SK-N-SH treated with all-trans-retinoic acid at 6 μM for 48 hours (cell line): Measurements from ENCODE around the gene ZNF648.

Source experiments
- ATAC-seq: fragments of 200-7000 bp; cut with Tn5 transposase; 3 replicates; pipeline ENCODE4 v1.9.1; 2020; ENCODE audit warnings: mild to moderate bottlenecking, moderate library complexity
- ARNTL ChIP-seq: fragments of 450-650 bp; formaldehyde crosslinking; IDR thresholded peaks from 2 replicates; pipeline ENCODE4 v1.5.0; 2020; ENCODE audit warnings: low read depth, mild to moderate bottlenecking, moderate library complexity, borderline replicate concordance
- BACH2 ChIP-seq: fragments of 250-450 bp; sonication (Bioruptor Pico); IDR thresholded peaks from 2 replicates; pipeline ENCODE4 v1.9.0; 2021; ENCODE audit warnings: mild to moderate bottlenecking, borderline replicate concordance
- CSDC2 ChIP-seq: fragments of 250-450 bp; sonication (Bioruptor Pico); IDR thresholded peaks from 2 replicates; pipeline ENCODE4 v1.5.0; 2020; ENCODE audit warnings: mild to moderate bottlenecking, moderate library complexity
- ESRRG ChIP-seq: fragments of 250-450 bp; sonication (Bioruptor Pico); IDR thresholded peaks from 2 replicates; pipeline ENCODE4 v1.6.1; 2021; ENCODE audit warnings: mild to moderate bottlenecking
- GLIS3 ChIP-seq: fragments of 250-450 bp; sonication (Bioruptor Pico); IDR thresholded peaks from 2 replicates; pipeline ENCODE4 v1.5.0; 2020; ENCODE audit warnings: mild to moderate bottlenecking, moderate library complexity
- ISL1 ChIP-seq: fragments of 250-450 bp; sonication (Bioruptor Pico); IDR thresholded peaks from 2 replicates; pipeline ENCODE4 v2.1.2; 2022; ENCODE audit warnings: mild to moderate bottlenecking, moderate library complexity
- OSR1 ChIP-seq: fragments of 250-450 bp; sonication (Bioruptor Pico); IDR thresholded peaks from 2 replicates; pipeline ENCODE4 v1.8.0; 2022; ENCODE audit warnings: moderate library complexity, mild to moderate bottlenecking, inconsistent platforms
- PPARA ChIP-seq: fragments of 250-450 bp; sonication (Bioruptor Pico); IDR thresholded peaks from 2 replicates; pipeline ENCODE4 v1.5.0; 2020; ENCODE audit warnings: mild to moderate bottlenecking, borderline replicate concordance
- RARB ChIP-seq: fragments of 250-450 bp; sonication (Bioruptor Pico); IDR thresholded peaks from 2 replicates; pipeline ENCODE4 v1.8.0; 2021; ENCODE audit warnings: mild to moderate bottlenecking, moderate library complexity
- SNAI2 ChIP-seq: fragments of 250-450 bp; sonication (Bioruptor Pico); IDR thresholded peaks from 2 replicates; pipeline ENCODE4 v1.5.0; 2020; ENCODE audit warnings: mild to moderate bottlenecking, moderate library complexity
- TCF4 ChIP-seq: fragments of 250-450 bp; sonication (Bioruptor Pico); IDR thresholded peaks from 2 replicates; pipeline ENCODE4 v1.8.0; 2021; ENCODE audit warnings: mild to moderate bottlenecking, moderate library complexity, borderline replicate concordance
- TOX ChIP-seq: fragments of 250-450 bp; sonication (Bioruptor Pico); IDR thresholded peaks from 2 replicates; pipeline ENCODE4 v1.8.0; 2021; ENCODE audit warnings: mild to moderate bottlenecking, moderate library complexity, borderline replicate concordance
- ZC3H10 ChIP-seq: fragments of 250-450 bp; sonication (Bioruptor Pico); IDR thresholded peaks from 2 replicates; pipeline ENCODE4 v1.5.1; 2021; ENCODE audit warnings: mild to moderate bottlenecking, moderate library complexity
- ZFP3 ChIP-seq: fragments of 250-450 bp; sonication (Bioruptor Pico); IDR thresholded peaks from 2 replicates; pipeline ENCODE4 v1.5.0; 2020; ENCODE audit warnings: mild to moderate bottlenecking, moderate library complexity
- ZFP30 ChIP-seq: fragments of 450-650 bp; formaldehyde crosslinking; IDR thresholded peaks from 2 replicates; pipeline ENCODE4 v1.5.0; 2022; ENCODE audit warnings: mild to moderate bottlenecking, moderate library complexity
- ZNF565 ChIP-seq: fragments of 450-650 bp; formaldehyde crosslinking; conservative IDR thresholded peaks from 2 replicates; pipeline ENCODE4 v1.5.0; 2020; ENCODE audit warnings: low read depth, mild to moderate bottlenecking, moderate library complexity
- ZNF70 ChIP-seq: fragments of 450-650 bp; formaldehyde crosslinking; IDR thresholded peaks from 2 replicates; pipeline ENCODE4 v1.5.0; 2020; ENCODE audit warnings: mild to moderate bottlenecking, moderate library complexity
- ZNF8 ChIP-seq: fragments of 450-650 bp; formaldehyde crosslinking; IDR thresholded peaks from 2 replicates; pipeline ENCODE4 v1.5.0; 2020; ENCODE audit warnings: mild to moderate bottlenecking, moderate library complexity
- TF ChIP-seq, protein P1 (sequence below): fragments of 250-450 bp; sonication (Bioruptor Pico); IDR thresholded peaks from 2 replicates; pipeline ENCODE4 v1.5.0; 2020; ENCODE audit warnings: mild to moderate bottlenecking, moderate library complexity
- TF ChIP-seq, protein P2 (sequence below): fragments of 250-450 bp; sonication (Bioruptor Pico); IDR thresholded peaks from 2 replicates; pipeline ENCODE4 v1.8.0; 2020; ENCODE audit warnings: mild to moderate bottlenecking, moderate library complexity, borderline replicate concordance
- TF ChIP-seq, protein P3 (sequence below): fragments of 250-450 bp; sonication (Bioruptor Pico); IDR thresholded peaks from 2 replicates; pipeline ENCODE4 v1.8.0; 2021; ENCODE audit warnings: low read depth, mild to moderate bottlenecking, moderate library complexity, borderline replicate concordance
- TF ChIP-seq, protein P4 (sequence below): fragments of 250-450 bp; sonication (Bioruptor Pico); IDR thresholded peaks from 2 replicates; pipeline ENCODE4 v1.5.1; 2021; ENCODE audit warnings: mild to moderate bottlenecking, moderate library complexity
- TF ChIP-seq, protein P5 (sequence below): fragments of 250-450 bp; sonication (Bioruptor Pico); IDR thresholded peaks from 2 replicates; pipeline ENCODE4 v1.5.1; 2020; ENCODE audit warnings: low read depth, mild to moderate bottlenecking, moderate library complexity

The ZNF648 gene

DNA sequence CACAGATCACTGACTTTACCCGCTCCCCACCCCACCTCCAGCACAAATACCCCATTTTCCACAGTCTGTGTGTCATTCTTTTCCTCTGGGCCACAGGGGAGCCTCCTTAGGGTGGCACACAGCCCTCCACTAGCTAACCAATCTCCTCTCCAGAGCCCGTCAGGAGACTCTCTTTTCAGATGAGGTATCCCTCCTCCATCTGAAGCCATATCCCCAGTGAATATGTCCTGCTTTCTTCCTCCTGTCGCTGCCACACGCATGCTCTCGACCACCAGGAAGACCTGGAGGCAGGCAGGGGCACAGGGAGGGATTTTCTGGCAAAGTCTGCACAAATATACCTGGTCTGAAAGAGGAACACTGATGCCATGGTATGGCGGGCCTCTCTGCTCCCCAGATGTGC, 635 bp downstream of the ZNF648 start:
- no peak for TF ChIP-seq ARNTL (CRISPR knock-in tag)
- no peak for TF ChIP-seq ZFP30 (CRISPR knock-in tag)
- TF ChIP-seq BACH2 (CRISPR knock-in tag) = no peak
- TF ChIP-seq, protein P1, sequence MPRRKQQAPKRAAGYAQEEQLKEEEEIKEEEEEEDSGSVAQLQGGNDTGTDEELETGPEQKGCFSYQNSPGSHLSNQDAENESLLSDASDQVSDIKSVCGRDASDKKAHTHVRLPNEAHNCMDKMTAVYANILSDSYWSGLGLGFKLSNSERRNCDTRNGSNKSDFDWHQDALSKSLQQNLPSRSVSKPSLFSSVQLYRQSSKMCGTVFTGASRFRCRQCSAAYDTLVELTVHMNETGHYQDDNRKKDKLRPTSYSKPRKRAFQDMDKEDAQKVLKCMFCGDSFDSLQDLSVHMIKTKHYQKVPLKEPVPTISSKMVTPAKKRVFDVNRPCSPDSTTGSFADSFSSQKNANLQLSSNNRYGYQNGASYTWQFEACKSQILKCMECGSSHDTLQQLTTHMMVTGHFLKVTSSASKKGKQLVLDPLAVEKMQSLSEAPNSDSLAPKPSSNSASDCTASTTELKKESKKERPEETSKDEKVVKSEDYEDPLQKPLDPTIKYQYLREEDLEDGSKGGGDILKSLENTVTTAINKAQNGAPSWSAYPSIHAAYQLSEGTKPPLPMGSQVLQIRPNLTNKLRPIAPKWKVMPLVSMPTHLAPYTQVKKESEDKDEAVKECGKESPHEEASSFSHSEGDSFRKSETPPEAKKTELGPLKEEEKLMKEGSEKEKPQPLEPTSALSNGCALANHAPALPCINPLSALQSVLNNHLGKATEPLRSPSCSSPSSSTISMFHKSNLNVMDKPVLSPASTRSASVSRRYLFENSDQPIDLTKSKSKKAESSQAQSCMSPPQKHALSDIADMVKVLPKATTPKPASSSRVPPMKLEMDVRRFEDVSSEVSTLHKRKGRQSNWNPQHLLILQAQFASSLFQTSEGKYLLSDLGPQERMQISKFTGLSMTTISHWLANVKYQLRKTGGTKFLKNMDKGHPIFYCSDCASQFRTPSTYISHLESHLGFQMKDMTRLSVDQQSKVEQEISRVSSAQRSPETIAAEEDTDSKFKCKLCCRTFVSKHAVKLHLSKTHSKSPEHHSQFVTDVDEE (CRISPR knock-in tag) = no peak
- no peak for TF ChIP-seq ZNF565
- no peak for TF ChIP-seq ZFP3 (CRISPR knock-in tag)
- TF ChIP-seq, protein P2, sequence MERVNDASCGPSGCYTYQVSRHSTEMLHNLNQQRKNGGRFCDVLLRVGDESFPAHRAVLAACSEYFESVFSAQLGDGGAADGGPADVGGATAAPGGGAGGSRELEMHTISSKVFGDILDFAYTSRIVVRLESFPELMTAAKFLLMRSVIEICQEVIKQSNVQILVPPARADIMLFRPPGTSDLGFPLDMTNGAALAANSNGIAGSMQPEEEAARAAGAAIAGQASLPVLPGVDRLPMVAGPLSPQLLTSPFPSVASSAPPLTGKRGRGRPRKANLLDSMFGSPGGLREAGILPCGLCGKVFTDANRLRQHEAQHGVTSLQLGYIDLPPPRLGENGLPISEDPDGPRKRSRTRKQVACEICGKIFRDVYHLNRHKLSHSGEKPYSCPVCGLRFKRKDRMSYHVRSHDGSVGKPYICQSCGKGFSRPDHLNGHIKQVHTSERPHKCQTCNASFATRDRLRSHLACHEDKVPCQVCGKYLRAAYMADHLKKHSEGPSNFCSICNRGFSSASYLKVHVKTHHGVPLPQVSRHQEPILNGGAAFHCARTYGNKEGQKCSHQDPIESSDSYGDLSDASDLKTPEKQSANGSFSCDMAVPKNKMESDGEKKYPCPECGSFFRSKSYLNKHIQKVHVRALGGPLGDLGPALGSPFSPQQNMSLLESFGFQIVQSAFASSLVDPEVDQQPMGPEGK (CRISPR knock-in tag) = no peak
- no peak for TF ChIP-seq RARB
- no peak for TF ChIP-seq ISL1 (CRISPR knock-in tag)
- no peak for TF ChIP-seq TCF4 (CRISPR knock-in tag)
- no peak for TF ChIP-seq PPARA
- TF ChIP-seq, protein P3, sequence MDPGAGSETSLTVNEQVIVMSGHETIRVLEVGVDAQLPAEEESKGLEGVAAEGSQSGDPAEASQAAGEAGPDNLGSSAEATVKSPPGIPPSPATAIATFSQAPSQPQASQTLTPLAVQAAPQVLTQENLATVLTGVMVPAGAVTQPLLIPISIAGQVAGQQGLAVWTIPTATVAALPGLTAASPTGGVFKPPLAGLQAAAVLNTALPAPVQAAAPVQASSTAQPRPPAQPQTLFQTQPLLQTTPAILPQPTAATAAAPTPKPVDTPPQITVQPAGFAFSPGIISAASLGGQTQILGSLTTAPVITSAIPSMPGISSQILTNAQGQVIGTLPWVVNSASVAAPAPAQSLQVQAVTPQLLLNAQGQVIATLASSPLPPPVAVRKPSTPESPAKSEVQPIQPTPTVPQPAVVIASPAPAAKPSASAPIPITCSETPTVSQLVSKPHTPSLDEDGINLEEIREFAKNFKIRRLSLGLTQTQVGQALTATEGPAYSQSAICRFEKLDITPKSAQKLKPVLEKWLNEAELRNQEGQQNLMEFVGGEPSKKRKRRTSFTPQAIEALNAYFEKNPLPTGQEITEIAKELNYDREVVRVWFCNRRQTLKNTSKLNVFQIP (CRISPR knock-in tag) = no peak
- TF ChIP-seq, protein P4, sequence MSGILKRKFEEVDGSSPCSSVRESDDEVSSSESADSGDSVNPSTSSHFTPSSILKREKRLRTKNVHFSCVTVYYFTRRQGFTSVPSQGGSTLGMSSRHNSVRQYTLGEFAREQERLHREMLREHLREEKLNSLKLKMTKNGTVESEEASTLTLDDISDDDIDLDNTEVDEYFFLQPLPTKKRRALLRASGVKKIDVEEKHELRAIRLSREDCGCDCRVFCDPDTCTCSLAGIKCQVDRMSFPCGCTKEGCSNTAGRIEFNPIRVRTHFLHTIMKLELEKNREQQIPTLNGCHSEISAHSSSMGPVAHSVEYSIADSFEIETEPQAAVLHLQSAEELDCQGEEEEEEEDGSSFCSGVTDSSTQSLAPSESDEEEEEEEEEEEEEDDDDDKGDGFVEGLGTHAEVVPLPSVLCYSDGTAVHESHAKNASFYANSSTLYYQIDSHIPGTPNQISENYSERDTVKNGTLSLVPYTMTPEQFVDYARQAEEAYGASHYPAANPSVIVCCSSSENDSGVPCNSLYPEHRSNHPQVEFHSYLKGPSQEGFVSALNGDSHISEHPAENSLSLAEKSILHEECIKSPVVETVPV = no peak
- no peak for TF ChIP-seq TOX (CRISPR knock-in tag)
- no peak for TF ChIP-seq SNAI2 (CRISPR knock-in tag)
- no peak for TF ChIP-seq CSDC2 (CRISPR knock-in tag)
- TF ChIP-seq OSR1 (CRISPR knock-in tag) = no peak
- TF ChIP-seq, all 23 proteins: peak for 0
- no peak for ATAC-seq

DNA sequence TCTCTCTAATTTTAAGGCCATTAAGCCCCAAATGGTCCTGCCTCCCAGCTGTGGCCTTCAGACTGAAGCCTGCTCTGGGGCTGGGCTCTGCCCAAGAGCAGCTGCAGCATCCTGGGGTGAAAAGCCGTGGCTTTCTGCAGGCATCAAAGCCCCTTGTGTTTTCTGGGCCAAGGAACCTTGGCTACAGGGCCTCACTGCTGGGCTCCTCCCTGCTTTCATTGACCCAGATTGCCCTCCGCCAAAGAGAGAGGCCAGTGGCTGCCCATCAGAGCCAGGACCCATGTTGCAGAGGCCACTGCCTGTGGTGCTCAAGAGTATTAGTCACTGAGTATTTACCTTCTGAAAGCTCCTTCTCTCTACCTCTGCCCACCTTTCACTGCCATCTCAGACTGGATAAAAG, 1.6 kb downstream of the ZNF648 start:
- ATAC-seq = no peak

More for the DNA sequence above, 1.6 kb downstream of the ZNF648 start:
- TF ChIP-seq, protein P4 = no peak
- TF ChIP-seq CSDC2 (CRISPR knock-in tag) = no peak
- no peak for TF ChIP-seq ZC3H10 (CRISPR knock-in tag)
- TF ChIP-seq, protein P1 (CRISPR knock-in tag) = no peak
- no peak for TF ChIP-seq OSR1 (CRISPR knock-in tag)
- TF ChIP-seq ARNTL (CRISPR knock-in tag) = no peak
- TF ChIP-seq, protein P2 (CRISPR knock-in tag) = no peak
- TF ChIP-seq ZNF70 (CRISPR knock-in tag) = no peak
- TF ChIP-seq ESRRG = no peak
- TF ChIP-seq ZFP3 (CRISPR knock-in tag) = no peak
- TF ChIP-seq BACH2 (CRISPR knock-in tag) = no peak
- no peak for TF ChIP-seq ISL1 (CRISPR knock-in tag)
- no peak for TF ChIP-seq TOX (CRISPR knock-in tag)
- no peak for TF ChIP-seq RARB
- TF ChIP-seq ZNF565 = no peak
- TF ChIP-seq ZFP30 (CRISPR knock-in tag) = no peak
- TF ChIP-seq GLIS3 = no peak
- TF ChIP-seq SNAI2 (CRISPR knock-in tag) = no peak
- TF ChIP-seq, protein P5, sequence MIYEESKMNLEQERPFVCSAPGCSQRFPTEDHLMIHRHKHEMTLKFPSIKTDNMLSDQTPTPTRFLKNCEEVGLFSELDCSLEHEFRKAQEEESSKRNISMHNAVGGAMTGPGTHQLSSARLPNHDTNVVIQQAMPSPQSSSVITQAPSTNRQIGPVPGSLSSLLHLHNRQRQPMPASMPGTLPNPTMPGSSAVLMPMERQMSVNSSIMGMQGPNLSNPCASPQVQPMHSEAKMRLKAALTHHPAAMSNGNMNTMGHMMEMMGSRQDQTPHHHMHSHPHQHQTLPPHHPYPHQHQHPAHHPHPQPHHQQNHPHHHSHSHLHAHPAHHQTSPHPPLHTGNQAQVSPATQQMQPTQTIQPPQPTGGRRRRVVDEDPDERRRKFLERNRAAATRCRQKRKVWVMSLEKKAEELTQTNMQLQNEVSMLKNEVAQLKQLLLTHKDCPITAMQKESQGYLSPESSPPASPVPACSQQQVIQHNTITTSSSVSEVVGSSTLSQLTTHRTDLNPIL (CRISPR knock-in tag) = no peak
- no peak for TF ChIP-seq ZNF8
